ENCODE data around the gene ARMH4. TPM values are rescaled to one million over a fixed set of nuclear protein-coding genes. Genes with fewer than 3 reads are reported as not detected.

Gene ARMH4
- total RNA-seq, 1 experiment from 2014 or later, result 1.8 TPM

- Histone ChIP-seq H3K27me3 (ENCODE audit: control insufficient read depth, insufficient read depth, low read length) (no peaks in the 10 kb centered on the region; the same call in 1 of the 2 replicates), H3K9me3 (ENCODE audit: control insufficient read depth, insufficient read depth, low read depth, low read length) (no peaks in the 10 kb centered on the region), H3K4me1 (ENCODE audit: control insufficient read depth, insufficient read depth, low read length) (no peaks in the 10 kb centered on the region), H3K27ac (ENCODE audit: low read length) (no peak overlapping the region), H3K36me3 (ENCODE audit: control insufficient read depth, insufficient read depth, low read length) (no peaks in the 10 kb centered on the region), H3K4me3 (ENCODE audit: low read depth in 2 of 2, low read length in 2 of 2) (no peak overlapping the region)
- DNase-seq (ENCODE audit: low read depth, low spot score), result no peak
- ATAC-seq, result no peak
- in situ Hi-C loops (cut with HindIII; ENCODE audit: low pct_unique_long_range_greater_than_20kb, low sequenced_read_pairs) (no loop called here), intact Hi-C loops (cut with micrococcal nuclease; ENCODE audit: unreplicated experiment) (no loop called here)
- TF ChIP-seq TCF7L2 (IDR thresholded peaks at IDR 0.05; ENCODE audit: low read depth, low read length) (no peak), REST (IDR thresholded peaks at IDR 0.05; ENCODE audit: insufficient read depth in 1 of 2, low read depth in 2 of 2, low read length in 1 of 2) (no peak), CTCF (IDR thresholded peaks at IDR 0.05) (no peak), POLR2AphosphoS5 (IDR thresholded peaks at IDR 0.05; ENCODE audit: low read depth, low read length) (no peak), SIN3A (IDR thresholded peaks at IDR 0.05; ENCODE audit: borderline replicate concordance, insufficient read depth, low read depth, low read length) (no peak)
- BruUV-seq (replicated peaks), result no TSS peak
- CTCF ChIA-PET, result no interaction called here
- POLR2A ChIA-PET, result interaction anchor here (0.5 kb wide), 1 partner anchor 460 kb away, joined by 3 read pairs; no protein-coding TSS in a partner anchor
Observed at GRCh38 chr14:58059126-58059525, 92.9 kb downstream of the ARMH4 start.

GRCh38 chr14:58055497-58056010 lies 96.5 kb downstream of the ARMH4 start:
- in situ Hi-C loops (cut with HindIII; ENCODE audit: low pct_unique_long_range_greater_than_20kb, low sequenced_read_pairs), result no loop called here
- no peaks in the 10 kb centered on the region; the same call in 1 of the 2 replicates for H3K27me3 ChIP-seq (ENCODE audit: control insufficient read depth, insufficient read depth, low read length)
- CTCF ChIA-PET, result no interaction called here

GRCh38 chr14:58054100-58054499 lies 97.9 kb downstream of the ARMH4 start:
- ATAC-seq (no peak), DNase-seq (ENCODE audit: low read depth, low spot score) (no peak)
- CTCF ChIA-PET, result no interaction called here
- Histone ChIP-seq H3K9me3 (ENCODE audit: control insufficient read depth, insufficient read depth, low read depth, low read length) (no peaks in the 10 kb centered on the region), H3K27me3 (ENCODE audit: control insufficient read depth, insufficient read depth, low read length) (no peaks in the 10 kb centered on the region), H3K27ac (ENCODE audit: low read length) (no peak overlapping the region), H3K4me3 (ENCODE audit: low read depth in 2 of 2, low read length in 2 of 2) (no peak overlapping the region), H3K36me3 (ENCODE audit: control insufficient read depth, insufficient read depth, low read length) (no peaks in the 10 kb centered on the region), H3K4me1 (ENCODE audit: control insufficient read depth, insufficient read depth, low read length) (no peaks in the 10 kb centered on the region)
- BruUV-seq (replicated peaks), result no TSS peak
- in situ Hi-C loops (cut with HindIII; ENCODE audit: low pct_unique_long_range_greater_than_20kb, low sequenced_read_pairs) (no loop called here), intact Hi-C loops (cut with micrococcal nuclease; ENCODE audit: unreplicated experiment) (no loop called here)
- TF ChIP-seq TCF7L2 (IDR thresholded peaks at IDR 0.05; ENCODE audit: low read depth, low read length), result no peak
- POLR2A ChIA-PET, result no interaction called here

More at GRCh38 chr14:58055497-58056010, 96.5 kb downstream of the ARMH4 start:
- BruUV-seq (replicated peaks), result no TSS peak
- intact Hi-C loops (cut with micrococcal nuclease; ENCODE audit: unreplicated experiment), result no loop called here
- no peaks in the 10 kb centered on the region for H3K36me3 ChIP-seq (ENCODE audit: control insufficient read depth, insufficient read depth, low read length)
- H3K4me3 ChIP-seq (ENCODE audit: low read depth in 2 of 2, low read length in 2 of 2), result no peak overlapping the region
- TF ChIP-seq POLR2AphosphoS5 (IDR thresholded peaks at IDR 0.05; ENCODE audit: low read depth, low read length), result no peak
- H3K27ac ChIP-seq (ENCODE audit: low read length), result no peak overlapping the region
- POLR2A ChIA-PET, result no interaction called here
- H3K4me1 ChIP-seq (ENCODE audit: control insufficient read depth, insufficient read depth, low read length), result no peaks in the 10 kb centered on the region
- ATAC-seq, result no peak
- H3K9me3 ChIP-seq (ENCODE audit: control insufficient read depth, insufficient read depth, low read depth, low read length), result no peaks in the 10 kb centered on the region
- DNase-seq (ENCODE audit: low read depth, low spot score), result no peak

Data from Panc1 (cell line).